ENCODE results near the gene PTCH2. TPM values are rescaled to one million over a fixed set of nuclear protein-coding genes. Genes with fewer than 3 reads are reported as not detected.

PTCH2 gene
- total RNA-seq, 1 experiment from 2014 or later, result 0.79 TPM

DNA sequence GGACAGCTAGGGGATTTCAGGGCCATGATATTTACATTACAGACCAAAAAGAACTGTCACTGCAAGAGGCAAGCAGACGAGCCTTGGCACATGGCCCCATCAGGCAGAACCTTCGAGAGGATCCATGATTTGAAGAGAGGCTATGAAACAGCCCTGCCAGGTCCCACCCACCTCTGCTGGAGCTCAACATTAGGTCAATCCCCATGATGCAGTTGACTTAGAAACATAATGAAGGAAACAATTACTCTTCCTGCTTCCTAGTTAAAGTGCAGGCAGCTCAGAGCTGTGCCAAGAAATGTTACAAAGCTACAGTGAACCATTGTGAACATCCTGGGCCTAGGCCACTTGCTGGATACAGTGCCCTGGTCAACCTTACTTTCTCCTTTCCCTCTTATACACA lies 41.7 kb upstream of the PTCH2 start:
- Histone ChIP-seq H3T11ph (ENCODE audit: low read length) (no peak overlapping the region), H2AK5ac (ENCODE audit: insufficient read length, low read length) (no peak overlapping the region), H3K79me1 (ENCODE audit: insufficient read depth, low read depth, low read length, poor library complexity, severe bottlenecking) (no peaks in the 10 kb centered on the region), H2BK15ac (ENCODE audit: low read depth, low read length) (no peak overlapping the region), H3K14ac (ENCODE audit: insufficient read depth, low read length) (no peak overlapping the region), H4K20me1 (ENCODE audit: control insufficient read depth, insufficient read depth, insufficient read length) (no peaks in the 10 kb centered on the region), H2BK12ac (ENCODE audit: insufficient read length, low read depth, low read length) (no peak overlapping the region), H2BK5ac (ENCODE audit: insufficient read length, low read length) (no peak overlapping the region), H3K9me3 (ENCODE audit: control insufficient read depth, low read depth, low read length) (peaks cover 21% of the 10 kb centered on the region), H4K91ac (ENCODE audit: insufficient read length, low read depth, low read length) (no peak overlapping the region), H3K27ac (ENCODE audit: insufficient read length, low read depth, low read length) (no peak overlapping the region), H3K23me2 (ENCODE audit: insufficient read length, low read depth, low read length, poor library complexity, severe bottlenecking) (no peaks in the 10 kb centered on the region), H3K4me1 (ENCODE audit: insufficient read depth, low read length) (no peaks in the 10 kb centered on the region), H3K23ac (ENCODE audit: insufficient read length, low read depth, low read length) (no peak overlapping the region), H3K9ac (ENCODE audit: extremely low read depth, insufficient read length, low read length) (no peak overlapping the region), H2BK120ac (ENCODE audit: low read depth, low read length, poor library complexity, severe bottlenecking) (no peak overlapping the region), H2AFZ (ENCODE audit: low read length) (no peak overlapping the region), H3K18ac (ENCODE audit: insufficient read length, low read depth, low read length) (no peak overlapping the region), H3K4me2 (ENCODE audit: insufficient read depth, insufficient read length, low read length) (no peak overlapping the region), H3K56ac (ENCODE audit: insufficient read length, low read depth, low read length) (no peak overlapping the region), H4K8ac (replicated peaks; ENCODE audit: insufficient read length, low read depth, low read length) (no peak overlapping the region), H4K5ac (ENCODE audit: insufficient read length, low read depth, low read length) (no peak overlapping the region), H2BK20ac (ENCODE audit: low read depth, low read length, poor library complexity, severe bottlenecking) (no peak overlapping the region), H3K4ac (ENCODE audit: low read depth, low read length) (no peak overlapping the region), H3K27me3 (ENCODE audit: insufficient read depth, low read length) (no peaks in the 10 kb centered on the region), H3K79me2 (ENCODE audit: insufficient read depth, low read length) (no peaks in the 10 kb centered on the region)
- no peak for DNase-seq
- Mint-ChIP-seq H3K36me3 (ENCODE audit: insufficient read depth in 1 of 3, low read depth in 3 of 3) (peaks cover 56 to 65% (median 60%) of the 10 kb centered on the region in 3 experiments), H3K4me3 (no peak overlapping the region), H3K9me3 (peaks cover 39 to 57% of the 10 kb centered on the region in 2 experiments), H3K27me3 (ENCODE audit: low read depth) (no peaks in the 10 kb centered on the region), H3K4me1 (peaks cover 10 to 11% of the 10 kb centered on the region in 2 experiments), H3K27ac (0 out of 7 replicates have a peak overlapping the region, but pooled peaks of 1 of the 3 experiments have one; percentile 2)
- TF ChIP-seq, protein P1, sequence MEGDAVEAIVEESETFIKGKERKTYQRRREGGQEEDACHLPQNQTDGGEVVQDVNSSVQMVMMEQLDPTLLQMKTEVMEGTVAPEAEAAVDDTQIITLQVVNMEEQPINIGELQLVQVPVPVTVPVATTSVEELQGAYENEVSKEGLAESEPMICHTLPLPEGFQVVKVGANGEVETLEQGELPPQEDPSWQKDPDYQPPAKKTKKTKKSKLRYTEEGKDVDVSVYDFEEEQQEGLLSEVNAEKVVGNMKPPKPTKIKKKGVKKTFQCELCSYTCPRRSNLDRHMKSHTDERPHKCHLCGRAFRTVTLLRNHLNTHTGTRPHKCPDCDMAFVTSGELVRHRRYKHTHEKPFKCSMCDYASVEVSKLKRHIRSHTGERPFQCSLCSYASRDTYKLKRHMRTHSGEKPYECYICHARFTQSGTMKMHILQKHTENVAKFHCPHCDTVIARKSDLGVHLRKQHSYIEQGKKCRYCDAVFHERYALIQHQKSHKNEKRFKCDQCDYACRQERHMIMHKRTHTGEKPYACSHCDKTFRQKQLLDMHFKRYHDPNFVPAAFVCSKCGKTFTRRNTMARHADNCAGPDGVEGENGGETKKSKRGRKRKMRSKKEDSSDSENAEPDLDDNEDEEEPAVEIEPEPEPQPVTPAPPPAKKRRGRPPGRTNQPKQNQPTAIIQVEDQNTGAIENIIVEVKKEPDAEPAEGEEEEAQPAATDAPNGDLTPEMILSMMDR (conservative IDR thresholded peaks at IDR 0.05), result no peak
- WGBS (ENCODE audit: extremely low coverage, insufficient read length, low lambda C conversion rate), result no CpG with 5 or more reads among the region's 2 CpGs
